ENCODE results near the gene GNPNAT1.

- TF ChIP-seq CTCF (IDR thresholded peaks at IDR 0.05): no peak
- no peak for TF ChIP-seq POLR2A (IDR thresholded peaks at IDR 0.05)
These were observed 42.5 kb upstream of the GNPNAT1 start for GRCh38 chr14:52833891-52834290.
